ENCODE measurements around the gene PI16. TPM values are rescaled to one million over a fixed set of nuclear protein-coding genes. Genes with fewer than 3 reads are reported as not detected.
"Not testable (repeated sequence)": the region's sequence is repeated elsewhere in the genome, so short reads cannot be mapped to it uniquely, and the experiment has no call there.

The PI16 gene
- total and polyA plus RNA-seq, 8 donors = 0.15 to 2.5 (median 0.70) TPM

- Histone ChIP-seq H3K4me1 (no peaks in the 10 kb centered on the region), H3K4me3 (no peak overlapping the region), H3K27me3 (no peaks in the 10 kb centered on the region), H3K36me3 (no peaks in the 10 kb centered on the region), H3K9me3 (no peaks in the 10 kb centered on the region), H3K27ac (no peak overlapping the region)
- TF ChIP-seq CTCF (IDR thresholded peaks at IDR 0.05) = no peak
- no peak for DNase-seq
- ATAC-seq = no peak
- intact Hi-C loops (cut with DNase I) = no loop called here
These were observed 8.0 kb upstream of the PI16 start for GRCh38 chr6:36946526-36946925.

- no peaks in the 10 kb centered on the region for H3K9me3 ChIP-seq
- H3K27ac ChIP-seq = no peak overlapping the region
- no peak overlapping the region for H3K4me3 ChIP-seq
- DNase-seq (no peak), ATAC-seq (no peak)
- intact Hi-C loops (cut with DNase I) = no loop called here
- no peaks in the 10 kb centered on the region for H3K36me3 ChIP-seq
- no peaks in the 10 kb centered on the region for H3K4me1 ChIP-seq
- no peak for TF ChIP-seq CTCF (IDR thresholded peaks at IDR 0.05)
- no peaks in the 10 kb centered on the region for H3K27me3 ChIP-seq
These were observed 6.8 kb upstream of the PI16 start for GRCh38 chr6:36947570-36948351.

- H3K27me3 ChIP-seq; H3K4me3 ChIP-seq; H3K27ac ChIP-seq; intact Hi-C loops (cut with DNase I); ATAC-seq; H3K36me3 ChIP-seq; H3K9me3 ChIP-seq; DNase-seq; H3K4me1 ChIP-seq: not testable (repeated sequence)
These were observed 5.5 kb upstream of the PI16 start for GRCh38 chr6:36949076-36949475.

GRCh38 chr6:36949636-36950035 lies 4.9 kb upstream of the PI16 start:
- ATAC-seq (no peak), DNase-seq (no peak)
- no peak overlapping the region for H3K4me3 ChIP-seq
- no peaks in the 10 kb centered on the region for H3K36me3 ChIP-seq
- no peak overlapping the region for H3K27ac ChIP-seq
- H3K4me1 ChIP-seq = peaks cover 0 to 4% of the 10 kb centered on the region in 2 donors
- peaks cover 0 to 4% of the 10 kb centered on the region in 2 donors for H3K27me3 ChIP-seq
- TF ChIP-seq CTCF (IDR thresholded peaks at IDR 0.05) = no peak
- H3K9me3 ChIP-seq = no peaks in the 10 kb centered on the region
- intact Hi-C loops (cut with DNase I) = no loop called here

GRCh38 chr6:36953931-36954261 lies 642 bp upstream of the PI16 start:
- no peak for TF ChIP-seq CTCF (IDR thresholded peaks at IDR 0.05)
- intact Hi-C loops (cut with DNase I) = no loop called here

GRCh38 chr6:36955136-36955535 lies 598 bp downstream of the PI16 start:
- intact Hi-C loops (cut with DNase I) = no loop called here
- no peaks in the 10 kb centered on the region for H3K9me3 ChIP-seq
- DNase-seq = no peak
- no peak overlapping the region for H3K4me3 ChIP-seq
- ATAC-seq = no peak
- H3K27me3 ChIP-seq = peaks cover 0 to 21% of the 10 kb centered on the region in 2 donors
- H3K4me1 ChIP-seq = peaks cover 0 to 10% of the 10 kb centered on the region in 2 donors
- H3K27ac ChIP-seq = no peak overlapping the region
- TF ChIP-seq CTCF (IDR thresholded peaks at IDR 0.05) = no peak
- no peaks in the 10 kb centered on the region for H3K36me3 ChIP-seq

More at GRCh38 chr6:36953931-36954261, 642 bp upstream of the PI16 start:
- no peaks in the 10 kb centered on the region for H3K36me3 ChIP-seq
- peaks cover 0 to 21% of the 10 kb centered on the region in 2 donors for H3K27me3 ChIP-seq
- H3K4me3 ChIP-seq = no peak overlapping the region
- H3K9me3 ChIP-seq = no peaks in the 10 kb centered on the region
- DNase-seq = no peak
- peaks cover 0 to 10% of the 10 kb centered on the region in 2 donors for H3K4me1 ChIP-seq
- no peak overlapping the region for H3K27ac ChIP-seq
- ATAC-seq = no peak

Measured in left lung (tissue), 10 donors.